ENCODE data around the gene ANKRD53. TPM values are rescaled to one million over a fixed set of nuclear protein-coding genes. Genes with fewer than 3 reads are reported as not detected.
"Not testable (repeated sequence)": the region's sequence is repeated elsewhere in the genome, so short reads cannot be mapped to it uniquely, and the experiment has no call there.

Gene ANKRD53
- total RNA-seq, 2 experiments from 2014 or later = 0.21 to 0.38 TPM

GRCh38 chr2:71001981-71002570, 23.6 kb downstream of the ANKRD53 start:
- no peaks in the 10 kb centered on the region for H3K9me3 Mint-ChIP-seq
- no peaks in the 10 kb centered on the region for H3K36me3 Mint-ChIP-seq
- H3K27me3 Mint-ChIP-seq = no peaks in the 10 kb centered on the region
- no peak overlapping the region for H3K27ac Mint-ChIP-seq
- peaks cover 14% of the 10 kb centered on the region for H3K4me1 Mint-ChIP-seq
- no peak overlapping the region for H3K4me3 Mint-ChIP-seq
- DNase-seq = no peak

GRCh38 chr2:71003396-71003795, 25.0 kb downstream of the ANKRD53 start:
- Mint-ChIP-seq H3K27ac (no peak overlapping the region), H3K4me1 (peaks cover 14% of the 10 kb centered on the region), H3K36me3 (no peaks in the 10 kb centered on the region)

GRCh38 chr2:71003966-71004755, 25.7 kb downstream of the ANKRD53 start:
- Mint-ChIP-seq H3K9me3 (no peaks in the 10 kb centered on the region), H3K36me3 (no peaks in the 10 kb centered on the region), H3K4me1 (peaks cover 14% of the 10 kb centered on the region), H3K4me3 (no peak overlapping the region), H3K27ac (no peak overlapping the region), H3K27me3 (no peaks in the 10 kb centered on the region)
- no peak for DNase-seq

More at GRCh38 chr2:71003396-71003795, 25.0 kb downstream of the ANKRD53 start:
- Mint-ChIP-seq H3K4me3 (no peak overlapping the region), H3K27me3 (no peaks in the 10 kb centered on the region), H3K9me3 (no peaks in the 10 kb centered on the region)
- DNase-seq = no peak

GRCh38 chr2:71004857-71005256, 26.4 kb downstream of the ANKRD53 start:
- no peaks in the 10 kb centered on the region for H3K9me3 Mint-ChIP-seq
- H3K27me3 Mint-ChIP-seq = peaks cover 2% of the 10 kb centered on the region
- no peak for DNase-seq
- H3K27ac Mint-ChIP-seq = no peak overlapping the region
- H3K4me3 Mint-ChIP-seq = no peak overlapping the region
- H3K36me3 Mint-ChIP-seq = no peaks in the 10 kb centered on the region
- H3K4me1 Mint-ChIP-seq = peaks cover 12% of the 10 kb centered on the region

- Mint-ChIP-seq H3K4me1 (peaks cover 10% of the 10 kb centered on the region), H3K4me3 (no peak overlapping the region), H3K9me3 (no peaks in the 10 kb centered on the region), H3K27ac (no peak overlapping the region), H3K36me3 (no peaks in the 10 kb centered on the region), H3K27me3 (peaks cover 8% of the 10 kb centered on the region)
- DNase-seq = no peak
Observed at GRCh38 chr2:71005271-71006202, 27.1 kb downstream of the ANKRD53 start.

GRCh38 chr2:71006323-71006722, 27.9 kb downstream of the ANKRD53 start:
- Mint-ChIP-seq H3K9me3 (no peaks in the 10 kb centered on the region), H3K27me3 (peaks cover 11% of the 10 kb centered on the region), H3K4me3 (no peak overlapping the region), H3K27ac (no peak overlapping the region), H3K36me3 (no peaks in the 10 kb centered on the region), H3K4me1 (peaks cover 3% of the 10 kb centered on the region)
- DNase-seq = no peak

- no peak for DNase-seq
- Mint-ChIP-seq H3K27ac (no peak overlapping the region), H3K36me3 (no peaks in the 10 kb centered on the region), H3K4me3 (no peak overlapping the region), H3K9me3 (no peaks in the 10 kb centered on the region), H3K27me3 (peaks cover 14% of the 10 kb centered on the region), H3K4me1 (no peaks in the 10 kb centered on the region)
Observed at GRCh38 chr2:71006955-71007799, 28.7 kb downstream of the ANKRD53 start.

- DNase-seq = no peak
- Mint-ChIP-seq H3K4me1 (no peaks in the 10 kb centered on the region), H3K36me3 (no peaks in the 10 kb centered on the region), H3K9me3 (no peaks in the 10 kb centered on the region), H3K27me3 (peaks cover 20% of the 10 kb centered on the region), H3K27ac (no peak overlapping the region), H3K4me3 (no peak overlapping the region)
Observed at GRCh38 chr2:71008342-71008741, 29.9 kb downstream of the ANKRD53 start.

- H3K27me3 Mint-ChIP-seq = peaks cover 23% of the 10 kb centered on the region
- DNase-seq, H3K4me1 Mint-ChIP-seq, H3K4me3 Mint-ChIP-seq, H3K9me3 Mint-ChIP-seq, H3K36me3 Mint-ChIP-seq, H3K27ac Mint-ChIP-seq: not testable (repeated sequence)
Observed at GRCh38 chr2:71011786-71012185, 33.4 kb downstream of the ANKRD53 start.

- H3K36me3 Mint-ChIP-seq = no peaks in the 10 kb centered on the region
- peaks cover 3% of the 10 kb centered on the region for H3K27me3 Mint-ChIP-seq
- no peak for DNase-seq
- no peak overlapping the region for H3K27ac Mint-ChIP-seq
- no peak overlapping the region for H3K4me3 Mint-ChIP-seq
- no peaks in the 10 kb centered on the region for H3K9me3 Mint-ChIP-seq
- peaks cover 7% of the 10 kb centered on the region for H3K4me1 Mint-ChIP-seq
Observed at GRCh38 chr2:71018625-71019024, 40.2 kb downstream of the ANKRD53 start.

- H3K36me3 Mint-ChIP-seq, H3K9me3 Mint-ChIP-seq, H3K27ac Mint-ChIP-seq, H3K4me3 Mint-ChIP-seq, H3K27me3 Mint-ChIP-seq, DNase-seq: not testable (repeated sequence)
- peaks cover 13% of the 10 kb centered on the region for H3K4me1 Mint-ChIP-seq
Observed at GRCh38 chr2:71019989-71020388, 41.6 kb downstream of the ANKRD53 start.

GRCh38 chr2:71021394-71021793, 43.0 kb downstream of the ANKRD53 start:
- H3K4me3 Mint-ChIP-seq, H3K36me3 Mint-ChIP-seq, DNase-seq, H3K27ac Mint-ChIP-seq, H3K9me3 Mint-ChIP-seq, H3K27me3 Mint-ChIP-seq: not testable (repeated sequence)
- H3K4me1 Mint-ChIP-seq = peaks cover 13% of the 10 kb centered on the region

- not testable (repeated sequence) for H3K9me3 Mint-ChIP-seq, H3K27me3 Mint-ChIP-seq, H3K36me3 Mint-ChIP-seq, H3K4me3 Mint-ChIP-seq, H3K27ac Mint-ChIP-seq
- peaks cover 13% of the 10 kb centered on the region for H3K4me1 Mint-ChIP-seq
- peak; percentile 71 for DNase-seq
Observed at GRCh38 chr2:71023553-71024243, 45.3 kb downstream of the ANKRD53 start.

Data from activated naive CD8-positive, alpha-beta T cell treated with anti-CD3 and anti-CD28 coated beads for 36 hours (primary cell).